Osteoblast (primary cell): Measurements from ENCODE around the gene FAM174C. TPM values are rescaled to one million over a fixed set of nuclear protein-coding genes. Genes with fewer than 3 reads are reported as not detected.

ENCODE experiments used
- DNase-seq: peaks from one replicate; pipeline ENCODE4 v3.0.0; 2011; ENCODE audit warnings: low spot score, mixed read lengths; ENCODE audit not compliant: insufficient read length; ENCODE audit errors: missing footprints
- H2AFZ ChIP-seq: 2 replicates; pipeline ENCODE4 v1.6.0; 2011; ENCODE audit warnings: mild to moderate bottlenecking, low read length
- H3K27ac ChIP-seq: 2 replicates; pipeline ENCODE4 v1.5.1; 2011; ENCODE audit warnings: mild to moderate bottlenecking, low read depth, low read length, moderate library complexity
- H3K27me3 ChIP-seq: 2 replicates; pipeline ENCODE4 v1.6.0; 2012; ENCODE audit warnings: mild to moderate bottlenecking, control low read depth, inconsistent platforms, low read length, moderate library complexity; ENCODE audit not compliant: insufficient read depth
- H3K36me3 ChIP-seq: 2 replicates; pipeline ENCODE4 v1.5.1; 2011; ENCODE audit warnings: mild to moderate bottlenecking, low read length, control low read depth, moderate library complexity; ENCODE audit not compliant: insufficient read depth
- H3K4me1 ChIP-seq: 2 replicates; pipeline ENCODE4 v1.5.1; 2011; ENCODE audit warnings: mild to moderate bottlenecking, low read length, control low read depth, moderate library complexity; ENCODE audit not compliant: insufficient read depth
- H3K4me2 ChIP-seq: 2 replicates; pipeline ENCODE4 v1.6.0; 2011; ENCODE audit warnings: mild to moderate bottlenecking, low read length; ENCODE audit not compliant: insufficient read depth
- H3K4me3 ChIP-seq: fragments of 200-600 bp; sonication (generic); 3 replicates; pipeline ENCODE4 v1.5.1; 2012; ENCODE audit warnings: mild to moderate bottlenecking, low read length, inconsistent platforms; ENCODE audit not compliant: insufficient read depth
- H3K79me2 ChIP-seq: 2 replicates; pipeline ENCODE4 v1.6.0; 2012; ENCODE audit warnings: mild to moderate bottlenecking, low read length, control low read depth, inconsistent platforms; ENCODE audit not compliant: insufficient read depth
- H3K9me3 ChIP-seq: 2 replicates; pipeline ENCODE4 v1.5.1; 2011; ENCODE audit warnings: low read depth, low read length, control low read depth
- H4K20me1 ChIP-seq: 2 replicates; pipeline ENCODE4 v1.6.0; 2012; ENCODE audit warnings: mild to moderate bottlenecking, low read length, control low read depth; ENCODE audit not compliant: insufficient read depth
- CTCF ChIP-seq: IDR thresholded peaks from 2 replicates; pipeline ENCODE4 v1.5.1; 2011; ENCODE audit warnings: mild to moderate bottlenecking, low read depth, low read length, moderate library complexity; ENCODE audit errors: extremely low read depth
- total RNA-seq: library from RNA; depleted of rRNA; stranded (reverse); fragments of >200 nt; gene quantifications from 2 replicates; pipeline ENCODE4 v1.2.3, GENCODE V29; 2012

FAM174C gene
- total RNA-seq, 1 donor, result 25.0 TPM

- peak; percentile 91 for DNase-seq
- H4K20me1 ChIP-seq, result peaks cover 23% of the 10 kb centered on the region
- H2AFZ ChIP-seq, result no peak overlapping the region
- H3K36me3 ChIP-seq, result peaks cover 14% of the 10 kb centered on the region
- peaks cover 10% of the 10 kb centered on the region for H3K79me2 ChIP-seq
- no peaks in the 10 kb centered on the region for H3K9me3 ChIP-seq
- H3K27ac ChIP-seq, result peak overlapping the region; percentile 93
- peak overlapping the region; percentile 80 for H3K4me3 ChIP-seq
- no peak for TF ChIP-seq CTCF
- H3K4me2 ChIP-seq, result peak overlapping the region; percentile 89
- H3K27me3 ChIP-seq, result no peaks in the 10 kb centered on the region
- H3K4me1 ChIP-seq, result peaks cover 49% of the 10 kb centered on the region
Measured at GRCh38 chr19:1261798-1262622, 13.3 kb upstream of the FAM174C start.

- Histone ChIP-seq H2AFZ (no peak overlapping the region), H3K9me3 (no peaks in the 10 kb centered on the region), H3K27ac (peak overlapping the region; percentile 93), H3K4me1 (peaks cover 50% of the 10 kb centered on the region), H3K4me2 (peak overlapping the region; percentile 89), H3K27me3 (no peaks in the 10 kb centered on the region), H3K36me3 (peaks cover 8% of the 10 kb centered on the region), H4K20me1 (peaks cover 16% of the 10 kb centered on the region), H3K4me3 (peak overlapping the region; percentile 80), H3K79me2 (peaks cover 9% of the 10 kb centered on the region)
- TF ChIP-seq CTCF, result no peak
- no peak for DNase-seq
Measured at GRCh38 chr19:1262623-1263123, 12.7 kb upstream of the FAM174C start.

- Histone ChIP-seq H4K20me1 (peaks cover 11% of the 10 kb centered on the region), H3K9me3 (no peaks in the 10 kb centered on the region), H3K79me2 (peaks cover 11% of the 10 kb centered on the region), H2AFZ (no peak overlapping the region), H3K27ac (peak overlapping the region; percentile 93), H3K27me3 (no peaks in the 10 kb centered on the region), H3K4me3 (no peak overlapping the region), H3K36me3 (peaks cover 2% of the 10 kb centered on the region), H3K4me2 (no peak overlapping the region), H3K4me1 (peaks cover 54% of the 10 kb centered on the region)
- no peak for TF ChIP-seq CTCF
- no peak for DNase-seq
Measured at GRCh38 chr19:1263188-1263587, 12.1 kb upstream of the FAM174C start.
